Effector memory CD4-positive, alpha-beta T cell (primary cell): ENCODE measurements around the gene DLGAP5.

ENCODE experiments used
- DNase-seq, 3 donors: peaks; one replicate each; pipeline ENCODE4 v3.0.0-alpha.2; 2020
- H3K27ac ChIP-seq: 2 replicates; pipeline ENCODE4 v1.7.0; 2013; ENCODE audit warnings: mild to moderate bottlenecking, low read length, moderate library complexity; ENCODE audit not compliant: insufficient read depth, poor library complexity, severe bottlenecking
- H3K27me3 ChIP-seq: replicated peaks from 2 replicates; pipeline ENCODE4 v1.7.0; 2013; ENCODE audit warnings: mild to moderate bottlenecking, low read length; ENCODE audit not compliant: insufficient read depth, control insufficient read depth, poor library complexity, severe bottlenecking
- H3K36me3 ChIP-seq: 2 replicates; pipeline ENCODE4 v1.7.0; 2013; ENCODE audit warnings: mild to moderate bottlenecking, low read length, moderate library complexity; ENCODE audit not compliant: control insufficient read depth, insufficient read depth
- H3K4me1 ChIP-seq: 2 replicates; pipeline ENCODE4 v1.7.0; 2013; ENCODE audit warnings: low read length, mild to moderate bottlenecking; ENCODE audit not compliant: control insufficient read depth, insufficient read depth, poor library complexity, severe bottlenecking
- H3K4me3 ChIP-seq: 2 replicates; pipeline ENCODE4 v1.7.0; 2013; ENCODE audit warnings: low read length, low read depth, mild to moderate bottlenecking; ENCODE audit not compliant: insufficient read depth, poor library complexity, severe bottlenecking
- H3K9me3 ChIP-seq: 2 replicates; pipeline ENCODE4 v1.7.0; 2013; ENCODE audit warnings: mild to moderate bottlenecking, low read length, moderate library complexity; ENCODE audit not compliant: control insufficient read depth

Gene DLGAP5

GRCh38 chr14:55131370-55132137, 59.8 kb downstream of the DLGAP5 start:
- H3K4me3 ChIP-seq = no peak overlapping the region
- H3K9me3 ChIP-seq = no peaks in the 10 kb centered on the region
- peaks cover 2% of the 10 kb centered on the region for H3K36me3 ChIP-seq
- no peak overlapping the region for H3K27ac ChIP-seq
- peak in 1 of 3 donors; percentile 8 for DNase-seq
- peaks cover 3% of the 10 kb centered on the region for H3K4me1 ChIP-seq
- peaks cover 3% of the 10 kb centered on the region for H3K27me3 ChIP-seq

DNA sequence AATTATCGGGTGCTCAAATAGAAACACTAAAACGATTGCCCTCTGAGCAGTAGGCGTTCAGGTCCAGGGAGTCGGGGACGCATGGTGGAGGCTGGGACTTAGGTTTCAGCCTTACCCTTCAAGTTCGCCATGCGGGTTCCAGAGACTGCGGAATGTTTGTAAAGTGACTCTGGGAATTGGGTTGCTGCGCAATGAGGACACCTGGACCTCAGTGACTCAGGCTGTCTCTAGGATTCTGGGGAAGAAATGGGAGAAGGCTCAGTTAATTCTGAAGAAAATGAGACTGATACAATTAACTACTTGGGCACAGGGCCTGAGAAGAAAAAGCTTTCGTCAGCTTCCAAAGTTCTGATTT, 61.2 kb downstream of the DLGAP5 start:
- peaks cover 8% of the 10 kb centered on the region for H3K4me1 ChIP-seq
- peak overlapping the region; percentile 69 for H3K4me3 ChIP-seq
- H3K36me3 ChIP-seq = peaks cover 2% of the 10 kb centered on the region
- H3K9me3 ChIP-seq = no peaks in the 10 kb centered on the region
- peak overlapping the region; percentile 8 for H3K27ac ChIP-seq
- peaks cover 3% of the 10 kb centered on the region for H3K27me3 ChIP-seq
- no peak for DNase-seq

DNA sequence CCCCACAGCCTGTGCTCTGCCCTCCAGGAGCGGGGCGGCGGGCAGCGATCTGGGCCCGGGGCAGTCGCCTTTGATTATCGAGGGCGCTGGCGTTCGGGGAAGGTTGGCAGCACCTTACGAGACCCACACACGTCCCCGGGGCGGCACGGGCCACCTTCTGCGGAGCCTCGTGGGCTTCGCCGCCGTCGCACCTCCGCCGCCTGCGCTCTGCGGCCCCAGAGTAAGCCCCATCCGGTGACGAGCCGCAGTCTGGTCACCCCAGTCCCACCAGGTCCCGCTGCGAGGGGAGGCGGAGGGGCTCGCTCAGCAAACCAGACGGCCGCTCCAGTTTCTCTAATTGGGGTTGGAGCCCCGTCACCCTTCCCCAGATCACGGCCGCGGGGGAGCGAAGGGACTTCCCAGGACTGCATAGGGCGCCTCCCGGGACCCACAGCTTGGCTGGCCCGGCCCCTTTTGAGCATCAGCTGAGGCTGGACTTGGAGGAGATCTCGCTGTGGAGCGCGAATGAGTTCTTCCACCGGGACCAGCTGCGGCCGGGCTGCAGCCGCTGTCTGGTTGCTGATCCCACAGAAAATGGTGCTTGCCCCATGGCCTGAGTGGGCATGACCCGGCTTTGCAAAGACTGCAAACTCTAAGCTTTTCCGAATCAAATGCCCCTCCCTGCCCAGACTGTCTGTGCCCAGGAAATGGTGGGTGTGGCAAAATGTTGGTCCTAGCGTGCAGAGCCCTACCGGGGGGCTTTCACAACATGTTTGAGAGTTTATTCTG, 61.8 kb downstream of the DLGAP5 start:
- Histone ChIP-seq H3K27me3 (peaks cover 3% of the 10 kb centered on the region), H3K9me3 (no peaks in the 10 kb centered on the region), H3K36me3 (peaks cover 2% of the 10 kb centered on the region), H3K4me1 (peaks cover 8% of the 10 kb centered on the region), H3K4me3 (peak overlapping the region; percentile 69), H3K27ac (peak overlapping the region; percentile 64)
- peak; percentile 47 to 68 (median 52) for DNase-seq

DNA sequence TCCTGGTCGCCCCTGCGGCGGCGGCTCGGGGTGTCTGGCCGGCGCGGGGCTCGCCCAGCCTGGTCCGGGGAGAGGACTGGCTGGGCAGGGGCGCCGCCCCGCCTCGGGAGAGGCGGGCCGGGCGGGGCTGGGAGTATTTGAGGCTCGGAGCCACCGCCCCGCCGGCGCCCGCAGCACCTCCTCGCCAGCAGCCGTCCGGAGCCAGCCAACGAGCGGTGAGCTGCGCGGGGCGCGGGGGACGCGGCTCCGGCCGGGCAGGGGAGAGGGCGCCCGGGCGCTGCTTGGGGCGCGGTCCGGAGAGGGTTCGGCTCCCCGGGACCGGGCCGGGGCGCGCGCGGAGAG, 62.3 kb downstream of the DLGAP5 start, which contains the start of gene LGALS3:
Gene LGALS3, plus strand, starts transcription at position 167 of the 342 bp plus-strand sequence. CDS start 8,122 bp downstream, outside the sequence.
- peak within 1 kb of the TSS; percentile 69 for H3K4me3 ChIP-seq
- peaks cover 8% of the 10 kb centered on the region for H3K4me1 ChIP-seq
- peaks cover 2% of the 10 kb centered on the region for H3K36me3 ChIP-seq
- no peaks in the 10 kb centered on the region for H3K9me3 ChIP-seq
- peaks cover 3% of the 10 kb centered on the region for H3K27me3 ChIP-seq
- H3K27ac ChIP-seq = peak within 1 kb of the TSS; percentile 64
- DNase-seq = peak; percentile 5 to 34 (median 20)

- Histone ChIP-seq H3K4me1 (peaks cover 8% of the 10 kb centered on the region), H3K36me3 (peaks cover 2% of the 10 kb centered on the region), H3K9me3 (no peaks in the 10 kb centered on the region), H3K27ac (peak overlapping the region; percentile 64), H3K4me3 (peak overlapping the region; percentile 69), H3K27me3 (peaks cover 3% of the 10 kb centered on the region)
- DNase-seq = no peak
Observed at GRCh38 chr14:55128386-55129085, 62.8 kb downstream of the DLGAP5 start.

- H3K4me1 ChIP-seq = peaks cover 8% of the 10 kb centered on the region
- no peak for DNase-seq
- H3K27ac ChIP-seq = no peak overlapping the region
- H3K27me3 ChIP-seq = peaks cover 3% of the 10 kb centered on the region
- no peaks in the 10 kb centered on the region for H3K9me3 ChIP-seq
- peaks cover 2% of the 10 kb centered on the region for H3K36me3 ChIP-seq
- no peak overlapping the region for H3K4me3 ChIP-seq
Observed at GRCh38 chr14:55127460-55127951, 63.9 kb downstream of the DLGAP5 start.

DNA sequence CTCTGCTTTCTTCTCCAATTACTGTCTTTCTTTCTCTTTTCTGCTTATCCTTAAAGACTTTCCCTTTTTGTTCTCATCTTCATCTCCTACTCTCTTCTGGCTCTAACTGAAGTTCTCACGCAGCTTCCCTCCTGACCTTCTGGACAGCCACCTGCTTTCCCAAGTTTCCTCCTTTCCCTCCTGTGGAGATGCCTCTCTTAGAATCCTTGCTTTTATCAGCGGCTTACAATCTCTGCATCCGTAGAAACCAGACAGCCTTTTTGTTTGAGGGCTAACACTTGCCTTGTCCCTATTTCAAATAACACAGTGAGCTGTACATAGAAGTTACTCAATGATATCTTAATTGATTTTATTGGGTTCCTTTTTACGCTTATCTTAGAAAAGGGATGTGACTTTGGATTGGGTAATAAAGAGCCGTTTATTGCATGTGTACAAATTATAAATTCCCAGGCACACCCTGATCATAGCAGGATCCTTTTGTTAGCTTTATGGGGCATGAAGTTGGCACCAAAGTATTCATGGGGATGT, 64.4 kb downstream of the DLGAP5 start:
- Histone ChIP-seq H3K4me1 (peaks cover 8% of the 10 kb centered on the region), H3K27me3 (peaks cover 3% of the 10 kb centered on the region), H3K36me3 (peaks cover 2% of the 10 kb centered on the region), H3K9me3 (no peaks in the 10 kb centered on the region), H3K4me3 (no peak overlapping the region), H3K27ac (no peak overlapping the region)
- no peak for DNase-seq

- no peak for DNase-seq
- H3K4me1 ChIP-seq = peaks cover 8% of the 10 kb centered on the region
- no peak overlapping the region for H3K27ac ChIP-seq
Observed at GRCh38 chr14:55126034-55126433, 65.4 kb downstream of the DLGAP5 start.

DNA sequence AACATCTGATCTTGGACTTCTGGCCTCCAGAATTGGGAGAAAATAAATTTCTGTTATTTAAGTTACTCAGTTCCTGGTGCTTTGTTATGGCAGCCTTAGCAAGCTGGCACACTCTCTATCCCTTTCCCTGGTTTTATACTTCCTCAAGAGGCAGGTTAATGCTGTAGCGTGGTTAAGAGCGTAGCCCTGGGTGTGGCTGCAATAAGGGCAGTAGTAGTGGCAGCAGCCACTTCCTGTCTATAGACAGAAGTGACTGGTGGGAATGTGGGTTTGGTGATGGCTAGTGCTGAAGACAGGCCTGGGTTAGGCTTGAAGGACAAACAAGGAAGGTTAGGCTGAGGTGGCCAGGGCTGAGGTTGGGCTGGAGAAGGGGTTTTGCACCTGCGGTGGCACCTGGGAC, 66.0 kb downstream of the DLGAP5 start:
- no peak overlapping the region for H3K27ac ChIP-seq
- DNase-seq = no peak

More at GRCh38 chr14:55126034-55126433, 65.4 kb downstream of the DLGAP5 start:
- Histone ChIP-seq H3K4me3 (no peak overlapping the region), H3K27me3 (peaks cover 3% of the 10 kb centered on the region), H3K9me3 (no peaks in the 10 kb centered on the region), H3K36me3 (peaks cover 2% of the 10 kb centered on the region)

More for the DNA sequence above, 66.0 kb downstream of the DLGAP5 start:
- H3K36me3 ChIP-seq = peaks cover 2% of the 10 kb centered on the region
- H3K4me1 ChIP-seq = peaks cover 8% of the 10 kb centered on the region
- no peaks in the 10 kb centered on the region for H3K9me3 ChIP-seq
- H3K27me3 ChIP-seq = peaks cover 3% of the 10 kb centered on the region
- H3K4me3 ChIP-seq = no peak overlapping the region
